HG02642 (cell line): Measurements from ENCODE around the gene OR2L8.
A peak's percentile ranks its signal among the peaks of the same experiment; 100 is the strongest.

Experiments used
- ATAC-seq: cut with Tn5 transposase; IDR thresholded peaks from one replicate; pipeline ENCODE4 v1.9.1; 2021; ENCODE audit warnings: mild to moderate bottlenecking; ENCODE audit not compliant: unreplicated experiment, poor library complexity

The OR2L8 gene

GRCh38 chr1:247966532-247967204, 18.0 kb downstream of the OR2L8 start:
- peak; percentile 69 for ATAC-seq

GRCh38 chr1:247992986-247993385, 44.3 kb downstream of the OR2L8 start:
- no peak for ATAC-seq

GRCh38 chr1:247998811-247999210, 50.2 kb downstream of the OR2L8 start:
- no peak for ATAC-seq
